HL-60 (cell line): Measurements from ENCODE around the gene TRMT44.

Experiments used
- CTCF ChIP-seq: IDR thresholded peaks from one replicate; pipeline ENCODE4 v1.5.1; 2011; ENCODE audit warnings: low read length, control low read depth, inconsistent platforms; ENCODE audit not compliant: insufficient read depth
- GABPA ChIP-seq: IDR thresholded peaks from 2 replicates; pipeline ENCODE4 v1.6.1; 2012; ENCODE audit warnings: low read depth
- POLR2AphosphoS5 ChIP-seq: IDR thresholded peaks from 2 replicates; pipeline ENCODE4 v1.6.1; 2012; ENCODE audit warnings: low read depth
- REST ChIP-seq: IDR thresholded peaks from 2 replicates; pipeline ENCODE4 v1.6.1; 2012; ENCODE audit warnings: low read depth; ENCODE audit not compliant: insufficient replicate concordance

GRCh38 chr4:8465615-8466611, 25.3 kb downstream of the TRMT44 start:
- TF ChIP-seq POLR2AphosphoS5 (no peak), CTCF (no peak), REST (no peak), GABPA (no peak)
